Activated T-cell treated with anti-CD3 and anti-CD28 coated beads for 4 hours (primary cell): Measurements from ENCODE around the gene AQP2.

Experiments used
- DNase-seq: peaks from one replicate; pipeline ENCODE4 v3.0.0-alpha.2; 2020

AQP2 gene

DNA sequence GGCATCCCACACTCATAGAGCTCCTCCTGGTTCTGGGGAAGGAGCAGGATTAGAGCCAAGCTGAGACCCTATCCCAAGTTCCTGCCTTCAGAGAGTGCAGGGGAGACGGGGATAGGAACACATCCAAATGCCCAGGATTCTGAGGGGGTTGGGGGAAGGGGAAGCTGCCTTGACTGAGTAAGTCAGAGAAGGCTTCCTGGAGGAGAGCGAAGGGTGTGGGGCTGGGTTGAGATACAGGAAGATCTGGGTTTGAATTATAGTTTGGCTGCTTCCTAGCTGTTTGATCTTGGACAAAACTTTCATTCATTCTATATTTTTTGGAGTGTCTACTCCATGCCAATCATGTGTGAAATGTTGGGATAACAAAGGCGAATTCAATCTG lies 8.0 kb upstream of the AQP2 start:
- no peak for DNase-seq

DNA sequence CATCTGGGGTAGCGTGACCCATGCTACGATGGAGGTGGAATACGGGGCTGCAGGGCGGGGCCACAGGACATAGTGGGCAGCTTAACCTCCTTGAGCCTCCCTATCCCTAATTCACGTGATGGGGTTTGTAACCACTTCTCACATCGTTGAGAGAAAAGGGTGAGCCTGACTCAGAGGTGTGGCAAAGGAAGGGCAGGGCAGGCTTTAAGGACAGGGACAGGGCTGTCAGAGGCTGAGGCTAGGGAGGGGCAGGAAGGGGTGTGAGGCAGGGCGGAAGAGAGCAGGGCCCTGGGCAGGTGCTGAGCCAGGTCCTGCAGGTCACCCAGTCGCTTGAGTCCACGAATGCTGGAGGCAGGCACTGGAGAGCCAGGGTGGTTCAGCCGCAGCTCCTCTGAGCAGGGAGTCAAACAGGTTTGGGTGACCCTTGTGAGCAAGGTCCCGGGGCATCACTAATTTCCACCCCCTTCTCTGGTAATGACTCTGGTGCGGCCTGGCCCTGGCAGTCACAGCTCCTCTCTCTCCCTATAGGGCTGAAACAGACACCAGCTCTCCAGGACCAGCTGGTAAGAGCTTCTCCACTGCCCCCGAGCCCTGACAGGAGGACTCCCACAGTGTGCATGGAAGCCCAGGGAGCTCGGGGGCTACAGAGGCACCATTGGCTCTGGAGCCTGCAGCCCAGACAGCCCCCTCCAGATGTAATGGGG lies 7.5 kb upstream of the AQP2 start:
- DNase-seq: no peak

- DNase-seq: no peak
These were observed 6.9 kb upstream of the AQP2 start for GRCh38 chr12:49943625-49943960.

DNA sequence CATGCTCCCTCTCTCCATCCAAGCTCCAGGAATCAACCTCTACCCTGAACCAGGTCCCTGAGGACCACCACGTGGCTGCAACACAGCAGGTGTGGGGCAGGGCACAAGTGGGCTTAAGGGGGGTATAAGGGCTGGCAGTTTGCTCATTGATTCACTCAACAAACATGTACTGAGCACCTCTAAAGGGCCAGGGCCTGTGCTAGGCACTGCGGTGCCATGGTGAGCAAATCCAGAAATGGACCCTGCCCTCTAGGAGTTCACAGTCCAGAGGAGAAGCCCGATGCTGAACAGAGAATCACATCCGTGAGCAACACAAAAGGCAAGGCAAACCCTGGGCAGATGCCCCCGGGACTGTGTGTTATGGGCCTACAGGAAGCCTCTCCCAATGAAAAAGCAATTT lies 6.5 kb upstream of the AQP2 start:
- DNase-seq: no peak

GRCh38 chr12:49944718-49945117 lies 5.8 kb upstream of the AQP2 start:
- no peak for DNase-seq

DNA sequence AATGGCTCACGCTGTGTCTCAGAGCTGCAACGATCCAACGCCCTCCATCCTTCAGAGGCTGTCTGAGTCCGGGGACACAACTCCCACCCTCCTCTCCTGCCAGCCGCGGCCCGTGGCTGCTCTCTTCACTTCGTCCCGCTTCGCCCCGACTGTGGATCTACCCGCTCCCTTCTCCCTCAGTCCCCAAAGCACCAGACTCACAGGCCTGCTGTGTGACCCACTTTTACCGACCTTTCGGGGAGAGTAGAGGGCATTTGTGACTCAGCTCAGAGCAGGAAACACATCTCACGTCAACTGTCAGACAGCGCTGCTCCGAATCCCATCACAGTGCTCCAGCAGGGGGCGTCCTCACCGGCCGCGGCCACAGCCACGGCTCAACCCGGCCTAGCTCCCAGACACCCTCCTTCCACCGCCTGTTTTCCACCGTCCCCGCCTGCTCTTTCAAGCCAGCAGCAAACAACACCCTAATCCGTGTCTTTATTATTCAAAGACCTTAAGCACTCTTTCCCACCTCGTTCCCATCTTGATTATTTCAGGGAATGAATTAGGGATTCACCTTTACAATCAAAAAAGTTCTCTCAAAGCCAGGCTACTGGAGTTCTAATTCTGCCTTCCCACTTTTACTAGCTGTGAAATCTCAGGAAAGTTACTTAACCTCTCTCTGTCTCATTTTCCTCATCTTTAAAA lies 5.0 kb upstream of the AQP2 start:
- DNase-seq: peak; percentile 83

GRCh38 chr12:49946086-49946485 lies 4.5 kb upstream of the AQP2 start:
- DNase-seq: no peak

GRCh38 chr12:49946497-49946896 lies 4.0 kb upstream of the AQP2 start:
- DNase-seq: no peak

- no peak for DNase-seq
These were observed 2.8 kb upstream of the AQP2 start for GRCh38 chr12:49947593-49948226.

GRCh38 chr12:49948866-49949845 lies 1.4 kb upstream of the AQP2 start:
- DNase-seq: no peak

- no peak for DNase-seq
These were observed 671 bp upstream of the AQP2 start for GRCh38 chr12:49949866-49950265.

- DNase-seq: no peak
These were observed 1.1 kb downstream of the AQP2 start for GRCh38 chr12:49951411-49952240.

- no peak for DNase-seq
These were observed 2.0 kb downstream of the AQP2 start for GRCh38 chr12:49952391-49953055.

- DNase-seq: no peak
These were observed 2.6 kb downstream of the AQP2 start for GRCh38 chr12:49953151-49953550.

- no peak for DNase-seq
These were observed 3.7 kb downstream of the AQP2 start for GRCh38 chr12:49953961-49954846.

DNA sequence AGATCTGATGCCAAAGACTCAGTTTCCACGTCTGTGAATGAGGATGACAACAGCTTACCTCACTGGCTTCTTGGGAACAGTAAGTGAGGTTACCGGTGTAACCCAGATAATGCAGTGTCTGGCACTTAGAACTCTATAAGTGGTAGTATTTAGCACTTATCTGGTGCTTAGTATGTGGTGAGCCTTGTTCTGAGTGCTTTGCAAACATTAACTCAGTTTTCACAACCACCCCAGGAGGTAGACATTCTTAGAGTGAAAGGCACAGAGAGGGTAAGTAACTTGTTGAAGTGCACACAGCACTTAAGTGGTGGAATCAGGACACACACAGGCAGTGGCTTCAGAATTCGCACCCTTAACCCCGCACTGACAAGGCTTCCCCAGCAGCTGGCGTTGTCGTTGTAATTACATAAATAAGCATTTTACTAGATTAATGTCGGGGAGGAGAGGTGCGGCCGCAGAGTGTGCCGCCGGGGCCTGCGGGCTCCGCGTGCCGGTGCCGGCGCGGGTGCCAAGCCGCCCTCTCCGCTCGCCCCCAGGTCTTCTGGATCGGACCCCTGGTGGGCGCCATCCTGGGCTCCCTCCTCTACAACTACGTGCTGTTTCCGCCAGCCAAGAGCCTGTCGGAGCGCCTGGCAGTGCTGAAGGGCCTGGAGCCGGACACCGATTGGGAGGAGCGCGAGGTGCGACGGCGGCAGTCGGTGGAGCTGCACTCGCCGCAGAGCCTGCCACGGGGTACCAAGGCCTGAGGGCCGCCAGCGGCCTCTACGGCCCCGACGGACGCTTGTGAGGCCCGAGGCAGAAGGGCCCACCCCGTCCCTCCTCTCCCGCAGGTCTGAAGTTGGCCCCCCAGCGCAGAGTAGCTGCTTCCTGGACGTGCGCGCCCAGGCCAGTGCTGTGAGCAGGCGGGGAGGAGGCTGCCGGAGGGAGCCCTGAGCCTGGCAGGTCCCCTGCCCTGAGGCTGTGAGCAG lies 4.6 kb downstream of the AQP2 start:
- no peak for DNase-seq

DNA sequence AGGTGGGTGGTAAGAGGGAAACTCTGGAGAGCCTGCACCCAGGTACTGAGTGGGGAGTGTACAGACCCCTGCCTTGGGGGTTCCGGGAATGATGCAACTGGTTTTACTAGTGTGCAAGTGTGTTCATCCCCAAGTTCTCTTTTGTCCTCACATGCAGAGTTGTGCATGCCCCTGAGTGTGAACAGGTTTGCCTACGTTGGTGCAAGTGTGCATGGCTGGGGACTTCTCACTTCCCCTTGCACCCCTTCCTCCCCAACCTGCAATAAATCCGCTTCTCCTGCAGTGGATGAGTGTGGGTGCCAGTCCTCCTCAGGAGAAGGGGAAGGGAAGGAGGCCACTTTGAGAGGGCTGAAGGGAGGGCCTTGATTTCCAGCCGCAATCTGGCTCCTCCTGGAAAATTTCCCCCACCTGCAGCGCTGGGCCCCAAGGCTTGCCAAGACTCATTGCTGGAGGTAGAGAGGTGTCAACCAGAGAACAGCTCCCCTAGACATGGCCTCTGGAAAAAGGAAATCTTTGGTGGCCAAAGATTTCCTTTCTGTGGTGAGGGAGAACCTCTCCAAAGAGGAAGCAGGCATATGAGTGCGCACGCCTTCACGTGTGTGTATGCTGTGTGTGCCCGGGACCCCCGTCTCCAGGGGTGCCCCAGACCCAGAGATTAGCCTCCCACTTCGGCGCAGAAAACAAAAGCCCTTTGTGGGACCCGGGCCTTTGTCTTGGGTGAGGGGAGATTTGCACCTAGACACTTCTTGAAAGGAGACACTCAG lies 5.5 kb downstream of the AQP2 start:
- DNase-seq: no peak
